IMR-90 (cell line): Measurements from ENCODE around the gene FAM83C. TPM values are rescaled to one million over a fixed set of nuclear protein-coding genes. Genes with fewer than 3 reads are reported as not detected.

Source experiments
- ATAC-seq: fragments of 200-7000 bp; cut with Tn5 transposase; 2 replicates; pipeline ENCODE4 v1.9.1; 2020; ENCODE audit warnings: low read depth, mild to moderate bottlenecking, moderate library complexity
- BruUV-seq: library from RNA; stranded (reverse); fragments of 400-500 nt; replicated peaks from 2 replicates; lab custom pipeline; 2021; lab: Mats Ljungman, UMichigan
- CTCF ChIA-PET: fragments of 300-600 bp; formaldehyde crosslinking; extraction: SDS; loops from one replicate; lab custom pipeline; 2021; ENCODE audit warnings: antibody characterized with exemption; lab: Yijun Ruan, JAX
- POLR2A ChIA-PET: fragments of 300-600 bp; sonication (Branson Sonifier 250); formaldehyde crosslinking; loops from one replicate; lab custom pipeline; 2022; ENCODE audit warnings: antibody characterized with exemption; ENCODE audit not compliant: unreplicated experiment; lab: Charles Lee
- DNase-seq: peaks from one replicate; pipeline ENCODE4 v3.0.0; 2013
- H2AFZ ChIP-seq: replicated peaks from 2 replicates; pipeline ENCODE3; 2013; ENCODE audit warnings: low read length, mild to moderate bottlenecking; ENCODE audit not compliant: poor library complexity
- H2AK5ac ChIP-seq: 2 replicates; pipeline ENCODE4 v1.6.1; 2013; ENCODE audit warnings: low read depth, low read length, inconsistent platforms
- H2AK9ac ChIP-seq: replicated peaks from 2 replicates; pipeline ENCODE3; 2013; ENCODE audit warnings: mild to moderate bottlenecking, low read depth, low read length, moderate library complexity; ENCODE audit not compliant: poor library complexity
- H2BK120ac ChIP-seq: 2 replicates; pipeline ENCODE4 v1.6.1; 2013; ENCODE audit warnings: low read depth, low read length, inconsistent platforms
- H2BK15ac ChIP-seq: 3 replicates; pipeline ENCODE4 v1.6.1; 2013; ENCODE audit warnings: low read depth, low read length, inconsistent platforms
- H2BK20ac ChIP-seq: 2 replicates; pipeline ENCODE4 v1.6.1; 2013; ENCODE audit warnings: low read depth, mild to moderate bottlenecking, inconsistent platforms, low read length, moderate library complexity
- H2BK5ac ChIP-seq: 2 replicates; pipeline ENCODE4 v1.6.1; 2013; ENCODE audit warnings: mild to moderate bottlenecking, low read depth, low read length, inconsistent platforms; ENCODE audit not compliant: poor library complexity, severe bottlenecking
- H3K14ac ChIP-seq: replicated peaks from 2 replicates; pipeline ENCODE4 v1.6.1; 2013; ENCODE audit warnings: low read depth, low read length, inconsistent platforms
- H3K18ac ChIP-seq: 2 replicates; pipeline ENCODE4 v1.6.1; 2013; ENCODE audit warnings: low read depth, low read length, control low read depth
- H3K23ac ChIP-seq: 2 replicates; pipeline ENCODE4 v1.6.1; 2013; ENCODE audit warnings: low read depth, low read length, inconsistent platforms
- H3K27ac ChIP-seq: 2 replicates; pipeline ENCODE4 v1.5.1; 2013; ENCODE audit warnings: mild to moderate bottlenecking, control low read depth, low read length; ENCODE audit not compliant: insufficient read depth
- H3K27me3 ChIP-seq: 2 replicates; pipeline ENCODE4 v1.6.1; 2013; ENCODE audit warnings: low read length; ENCODE audit not compliant: control insufficient read depth, insufficient read depth
- H3K36me3 ChIP-seq: 2 replicates; pipeline ENCODE4 v1.6.1; 2013; ENCODE audit warnings: low read length, mixed read lengths; ENCODE audit not compliant: control insufficient read depth, insufficient read depth
- H3K4ac ChIP-seq: 2 replicates; pipeline ENCODE4 v1.6.1; 2013; ENCODE audit warnings: low read depth, low read length, inconsistent platforms
- H3K4me1 ChIP-seq: 2 replicates; pipeline ENCODE4 v1.6.1; 2013; ENCODE audit warnings: low read length, mixed read lengths; ENCODE audit not compliant: control insufficient read depth, insufficient read depth
- H3K4me2 ChIP-seq: 2 replicates; pipeline ENCODE4 v1.6.1; 2013; ENCODE audit warnings: low read depth, mild to moderate bottlenecking, control low read depth, low read length, moderate library complexity
- H3K4me3 ChIP-seq: 2 replicates; pipeline ENCODE4 v1.5.1; 2013; ENCODE audit warnings: low read depth, mild to moderate bottlenecking, control low read depth, low read length, moderate library complexity; ENCODE audit not compliant: insufficient read depth
- H3K56ac ChIP-seq: 2 replicates; pipeline ENCODE4 v1.6.1; 2013; ENCODE audit warnings: low read length, inconsistent platforms; ENCODE audit not compliant: insufficient read depth; ENCODE audit errors: extremely low read depth
- H3K79me1 ChIP-seq, 2 experiments: 2 replicates each; pipeline ENCODE4 v1.6.1; 2013; ENCODE audit warnings: low read length in 2 of 2, inconsistent platforms in 1 of 2, low read depth in 1 of 2
- H3K9ac ChIP-seq: 2 replicates; pipeline ENCODE4 v1.6.1; 2013; ENCODE audit warnings: low read depth, low read length, control low read depth
- H3K9me1 ChIP-seq: 2 replicates; pipeline ENCODE4 v1.6.1; 2013; ENCODE audit warnings: low read length, inconsistent platforms; ENCODE audit not compliant: insufficient read depth
- H3K9me3 ChIP-seq: 2 replicates; pipeline ENCODE4 v1.6.1; 2013; ENCODE audit warnings: low read length; ENCODE audit not compliant: control insufficient read depth, insufficient read depth
- H4K20me1 ChIP-seq: 2 replicates; pipeline ENCODE4 v1.6.1; 2013; ENCODE audit warnings: low read length, inconsistent platforms; ENCODE audit not compliant: insufficient read depth
- H4K5ac ChIP-seq: 2 replicates; pipeline ENCODE4 v1.6.1; 2013; ENCODE audit warnings: mild to moderate bottlenecking, low read depth, low read length, control low read depth
- H4K8ac ChIP-seq, 2 experiments: 2 replicates each; pipeline ENCODE4 v1.6.1; 2013; ENCODE audit warnings: low read depth in 2 of 2, low read length in 2 of 2, control low read depth in 1 of 2, inconsistent platforms in 1 of 2
- H4K91ac ChIP-seq: 2 replicates; pipeline ENCODE4 v1.6.1; 2013; ENCODE audit warnings: low read depth, low read length, inconsistent platforms; ENCODE audit not compliant: insufficient read depth
- ELK1 ChIP-seq: fragments of 150-350 bp; IDR thresholded peaks from 2 replicates; pipeline ENCODE4 v1.6.1; 2016; ENCODE audit warnings: low read depth, mild to moderate bottlenecking, low read length, moderate library complexity, borderline replicate concordance
- MAFK ChIP-seq: IDR thresholded peaks from 2 replicates; pipeline ENCODE4 v1.6.1; 2012; ENCODE audit warnings: low read depth, low read length, improper control_type of control experiment
- MAZ ChIP-seq: IDR thresholded peaks from 2 replicates; pipeline ENCODE4 v1.6.1; 2012; ENCODE audit warnings: low read depth, mild to moderate bottlenecking, low read length, improper control_type of control experiment, moderate library complexity, borderline replicate concordance
- POLR2A ChIP-seq: IDR thresholded peaks from 2 replicates; pipeline ENCODE4 v1.6.1; 2012; ENCODE audit warnings: mild to moderate bottlenecking, low read depth, low read length
- RCOR1 ChIP-seq: IDR thresholded peaks from 2 replicates; pipeline ENCODE4 v1.6.1; 2012; ENCODE audit warnings: mild to moderate bottlenecking, low read length, improper control_type of control experiment; ENCODE audit not compliant: insufficient replicate concordance
- USF2 ChIP-seq: fragments of 150-350 bp; IDR thresholded peaks from 2 replicates; pipeline ENCODE4 v1.6.1; 2017; ENCODE audit warnings: mild to moderate bottlenecking, antibody characterized with exemption, low read length, low read depth
- WGBS, 2 experiments: methylation state at CpG; one replicate each; pipeline versions ENCODE4 v1.1.5 to v1.1.7; 2013; ENCODE audit warnings: missing lambda C conversion rate in 2 of 2; ENCODE audit not compliant: insufficient read length in 1 of 2; ENCODE audit errors: extremely low coverage in 2 of 2; 5-methylcytosine and 5-hydroxymethylcytosine counted together
- dilution Hi-C: fragments of 300-500 bp; cut with HindIII; formaldehyde crosslinking; loops from one replicate; pipeline ENCODE4 v1.14.3; 2018; ENCODE audit warnings: low sequenced_read_pairs; ENCODE audit not compliant: unreplicated experiment
- in situ Hi-C: fragments of 300-500 bp; cut with MboI; formaldehyde crosslinking; loops from 3 replicates; pipeline ENCODE4 v1.14.3; 2019; ENCODE audit warnings: low sequenced_read_pairs, inconsistent platforms, mixed read lengths
- intact Hi-C: fragments of 100-400 bp; cut with micrococcal nuclease; formaldehyde crosslinking; loops from 2 replicates; pipeline ENCODE4 v1.10.0; 2022
- polyA plus RNA-seq, 3 experiments: library from polyadenylated mRNA; depleted of rRNA; stranded (reverse); fragments of >200 nt; gene quantifications; 2 replicates each; pipeline ENCODE4 v1.2.3, GENCODE V29; 2012; ENCODE audit warnings: low replicate concordance in 1 of 3
- total RNA-seq: library from RNA; depleted of rRNA; stranded (reverse); fragments of >200 nt; gene quantifications from 2 replicates; pipeline ENCODE4 v1.2.3, GENCODE V29; 2012

Gene FAM83C
- total and polyA plus RNA-seq, 2 of the 4 experiments (the other 2 are of a cell fraction) = 0.02 TPM; not detected in 1

- Histone ChIP-seq H2AK5ac (no peak overlapping the region), H3K23ac (no peak overlapping the region), H2BK5ac (no peak overlapping the region), H4K20me1 (no peaks in the 10 kb centered on the region), H3K9me1 (0 out of 2 replicates have a peak, but pooled peaks cover 5% of the 10 kb centered on the region), H2AFZ (no peak overlapping the region), H3K36me3 (no peaks in the 10 kb centered on the region), H3K4ac (no peak overlapping the region), H2BK120ac (no peak overlapping the region), H3K9me3 (no peaks in the 10 kb centered on the region), H2BK15ac (no peak overlapping the region), H4K8ac (no peak overlapping the region), H4K91ac (no peak overlapping the region), H3K9ac (no peak overlapping the region), H3K4me1 (peaks cover 1% of the 10 kb centered on the region; the same call in 1 of the 2 replicates), H3K56ac (no peak overlapping the region), H3K79me1 (no peaks in the 10 kb centered on the region), H3K27ac (no peak overlapping the region), H3K4me2 (no peak overlapping the region), H3K4me3 (no peak overlapping the region), H2AK9ac (peak overlapping the region; percentile 66), H3K27me3 (peaks cover 2% of the 10 kb centered on the region), H2BK20ac (no peak overlapping the region), H3K14ac (no peak overlapping the region), H4K5ac (no peak overlapping the region), H3K18ac (no peak overlapping the region)
- dilution Hi-C loops (no loop called here), in situ Hi-C loops (no loop called here), intact Hi-C loops (no loop called here)
- ChIA-PET CTCF (no interaction called here), POLR2A (no interaction called here)
- 88% methylated on average over 5 of the region's 9 CpGs; no CpG with 5 or more reads in 1 of the 2 experiments for WGBS, 2 experiments
- no peak for DNase-seq
- ATAC-seq = no peak
- BruUV-seq = no TSS peak
- TF ChIP-seq MAFK (no peak), MAZ (no peak), ELK1 (no peak), POLR2A (no peak), USF2 (no peak), RCOR1 (no peak)
These were observed 3.9 kb upstream of the FAM83C start for GRCh38 chr20:35296101-35296554.
